IPS-18c (cell line): ENCODE data around the gene MDP1.
"Not testable (repeated sequence)": the region's sequence is repeated elsewhere in the genome, so short reads cannot be mapped to it uniquely, and the experiment has no call there.

ENCODE experiments used
- H3K4me3 ChIP-seq: 2 replicates; pipeline ENCODE4 v1.7.0; 2013; ENCODE audit warnings: low read depth, mild to moderate bottlenecking, low read length, moderate library complexity; ENCODE audit not compliant: insufficient read depth
- H3K9me3 ChIP-seq: one replicate; pipeline ENCODE4 v1.6.1; 2013; ENCODE audit warnings: mild to moderate bottlenecking, low read length, moderate library complexity; ENCODE audit not compliant: control insufficient read depth, insufficient read depth

The MDP1 gene

DNA sequence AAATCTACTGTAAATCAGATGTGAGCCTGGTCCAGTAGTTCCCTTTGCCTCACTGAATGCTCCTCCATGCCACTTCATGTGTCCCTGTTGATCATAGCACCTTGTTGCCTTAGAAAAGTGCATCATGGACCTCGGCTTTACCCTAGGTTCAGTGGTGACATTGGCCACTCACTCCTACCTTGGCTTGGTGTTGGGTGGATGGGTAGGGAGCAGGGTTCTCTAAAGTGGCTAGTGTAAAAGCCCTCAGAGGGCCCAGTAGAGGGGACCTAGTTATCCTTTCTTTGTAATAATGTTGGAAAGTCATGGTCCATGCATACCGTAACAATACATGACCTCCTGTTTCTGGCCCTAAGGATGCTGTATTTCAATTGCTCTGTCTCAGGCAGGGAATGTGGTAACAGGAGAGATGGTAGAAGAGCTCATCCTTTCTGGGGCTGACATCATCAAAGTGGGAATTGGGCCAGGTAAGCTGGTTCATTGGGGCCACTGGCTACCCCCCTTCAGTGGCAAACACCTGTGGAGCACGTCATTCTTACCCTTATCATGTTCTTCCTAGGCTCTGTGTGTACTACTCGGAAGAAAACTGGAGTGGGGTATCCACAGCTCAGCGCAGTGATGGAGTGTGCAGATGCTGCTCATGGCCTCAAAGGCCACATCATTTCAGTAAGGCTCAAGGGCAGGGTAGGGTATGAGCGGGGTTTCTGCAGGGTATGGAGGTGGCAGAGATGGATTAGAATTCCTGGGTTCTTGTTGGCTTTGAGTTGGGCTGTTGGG is 21.0 kb upstream of the MDP1 start:
- no peak overlapping the region for H3K4me3 ChIP-seq
- H3K9me3 ChIP-seq: no peaks in the 10 kb centered on the region

DNA sequence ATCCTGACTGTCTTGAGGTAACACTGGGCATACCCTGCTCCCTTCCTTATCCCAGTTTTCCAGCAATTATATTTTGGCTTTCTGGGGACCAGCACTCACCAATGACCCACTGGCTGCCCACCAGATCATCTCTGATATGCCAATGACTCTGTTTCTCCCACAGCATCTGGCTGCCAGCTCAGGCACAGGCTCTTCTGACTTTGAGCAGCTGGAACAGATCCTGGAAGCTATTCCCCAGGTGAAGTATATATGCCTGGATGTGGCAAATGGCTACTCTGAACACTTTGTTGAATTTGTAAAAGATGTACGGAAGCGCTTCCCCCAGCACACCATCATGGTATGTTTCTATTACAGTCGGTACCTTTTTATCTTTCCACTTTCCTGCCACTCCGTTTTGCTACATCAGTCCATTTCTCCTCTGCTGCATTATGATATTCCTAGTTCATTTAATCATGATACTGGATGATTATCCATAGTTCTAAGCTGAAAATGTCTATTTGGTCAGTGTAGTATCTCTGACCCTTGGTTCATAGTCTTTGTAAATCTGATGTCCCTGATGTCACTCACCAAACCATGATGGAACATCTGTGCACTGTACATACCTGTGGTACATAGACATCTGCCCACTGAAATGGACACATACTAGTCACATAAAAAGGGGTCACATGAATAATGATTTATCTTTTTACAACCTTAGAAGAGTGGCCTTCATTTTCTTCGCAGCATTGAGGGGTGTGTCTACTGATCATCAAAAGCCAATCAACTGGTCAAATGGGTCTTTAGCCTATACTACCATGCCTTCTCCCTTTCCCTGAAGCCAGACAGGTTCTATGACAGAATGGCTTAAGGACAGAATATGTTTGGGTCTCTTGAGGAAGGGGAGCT is 20.2 kb upstream of the MDP1 start:
- Histone ChIP-seq H3K4me3 (no peak overlapping the region), H3K9me3 (no peaks in the 10 kb centered on the region)

DNA sequence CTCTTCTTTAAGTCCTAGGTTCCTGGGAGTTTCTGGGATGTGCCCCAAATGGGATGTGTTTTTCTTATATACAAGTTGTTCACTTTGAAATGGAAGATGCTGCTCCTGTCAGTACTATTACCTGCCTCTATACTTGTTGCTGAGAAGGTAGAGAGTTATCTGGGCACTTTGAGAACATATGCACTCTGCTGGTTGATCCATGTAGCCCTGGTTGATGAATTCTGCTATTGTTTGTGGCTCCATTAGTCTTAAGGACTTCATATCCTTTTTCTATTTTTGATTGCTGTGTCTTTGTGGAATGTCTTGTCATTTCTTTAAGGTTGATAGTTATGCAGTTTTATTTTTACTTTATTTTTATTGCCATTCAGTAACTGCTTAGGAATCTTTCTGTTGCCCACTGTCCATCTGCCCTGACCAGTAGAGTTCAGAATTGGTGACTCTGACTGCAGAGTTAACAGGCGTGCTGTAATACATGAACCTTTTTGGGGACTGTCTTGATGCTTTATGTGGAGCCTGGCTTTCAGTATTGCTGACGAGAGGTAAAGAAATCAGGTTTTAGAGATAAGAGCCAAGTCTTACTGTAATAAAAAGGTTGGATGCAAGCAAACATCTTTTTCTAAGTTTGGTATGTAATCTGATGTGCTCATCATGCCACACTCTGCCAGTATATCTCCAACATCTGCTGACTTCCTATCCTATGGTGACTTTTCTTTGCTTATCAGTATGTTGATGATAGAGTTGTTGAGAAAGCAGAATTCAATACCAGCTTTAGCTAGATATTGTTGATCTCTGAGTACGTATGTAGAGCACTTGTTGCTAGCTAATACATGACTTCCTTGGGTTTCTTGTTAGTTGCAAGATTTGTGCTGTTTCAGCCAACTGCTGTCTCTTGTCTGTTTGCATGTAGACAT is 18.5 kb upstream of the MDP1 start:
- Histone ChIP-seq H3K9me3 (no peaks in the 10 kb centered on the region), H3K4me3 (no peak overlapping the region)

GRCh38 chr14:24233538-24233866 is 17.6 kb upstream of the MDP1 start:
- H3K4me3 ChIP-seq: peak overlapping the region; percentile 97

GRCh38 chr14:24232645-24233537 is 17.0 kb upstream of the MDP1 start, which contains the start of gene GMPR2:
Gene GMPR2, plus strand, starts transcription at chr14:24232929. Its CDS starts 325 bp downstream, at chr14:24233254.
- Histone ChIP-seq H3K4me3 (peak within 1 kb of the TSS; percentile 97), H3K9me3 (no peaks in the 10 kb centered on the region)

More at GRCh38 chr14:24233538-24233866, 17.6 kb upstream of the MDP1 start:
- no peaks in the 10 kb centered on the region for H3K9me3 ChIP-seq

DNA sequence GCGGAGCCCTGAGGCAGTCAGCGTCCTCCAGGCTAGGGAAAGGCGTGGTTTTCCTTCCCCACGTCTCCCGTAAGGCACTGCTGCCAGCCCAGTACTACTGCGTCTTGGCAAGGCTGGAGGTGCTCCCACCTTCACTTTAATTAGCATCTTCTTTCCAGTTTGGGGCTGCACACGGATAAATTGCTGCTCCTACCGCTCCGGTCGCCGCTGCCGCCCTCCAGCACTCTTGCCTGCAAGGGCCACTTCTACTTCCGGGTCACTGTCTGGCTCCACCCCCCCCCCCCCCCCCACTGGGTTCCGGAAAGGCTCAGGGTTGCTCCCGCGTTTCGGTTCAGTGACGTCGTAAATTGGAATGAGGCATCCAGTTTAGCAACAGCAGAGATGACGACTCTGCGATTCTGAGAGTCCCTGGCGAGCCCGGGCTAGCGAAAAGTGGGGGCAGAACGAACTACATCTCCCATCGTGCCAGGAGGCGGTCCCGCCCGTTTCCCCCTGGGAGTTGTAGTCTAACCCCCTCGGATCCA is 16.3 kb upstream of the MDP1 start, which contains the start of gene NEDD8:
Gene NEDD8 (minus strand): TSS at position 247 of the 524 bp plus-strand sequence. CDS start 100 bp downstream, at position 147.
- Histone ChIP-seq H3K4me3 (peak within 1 kb of the TSS; percentile 97), H3K9me3 (no peaks in the 10 kb centered on the region)

DNA sequence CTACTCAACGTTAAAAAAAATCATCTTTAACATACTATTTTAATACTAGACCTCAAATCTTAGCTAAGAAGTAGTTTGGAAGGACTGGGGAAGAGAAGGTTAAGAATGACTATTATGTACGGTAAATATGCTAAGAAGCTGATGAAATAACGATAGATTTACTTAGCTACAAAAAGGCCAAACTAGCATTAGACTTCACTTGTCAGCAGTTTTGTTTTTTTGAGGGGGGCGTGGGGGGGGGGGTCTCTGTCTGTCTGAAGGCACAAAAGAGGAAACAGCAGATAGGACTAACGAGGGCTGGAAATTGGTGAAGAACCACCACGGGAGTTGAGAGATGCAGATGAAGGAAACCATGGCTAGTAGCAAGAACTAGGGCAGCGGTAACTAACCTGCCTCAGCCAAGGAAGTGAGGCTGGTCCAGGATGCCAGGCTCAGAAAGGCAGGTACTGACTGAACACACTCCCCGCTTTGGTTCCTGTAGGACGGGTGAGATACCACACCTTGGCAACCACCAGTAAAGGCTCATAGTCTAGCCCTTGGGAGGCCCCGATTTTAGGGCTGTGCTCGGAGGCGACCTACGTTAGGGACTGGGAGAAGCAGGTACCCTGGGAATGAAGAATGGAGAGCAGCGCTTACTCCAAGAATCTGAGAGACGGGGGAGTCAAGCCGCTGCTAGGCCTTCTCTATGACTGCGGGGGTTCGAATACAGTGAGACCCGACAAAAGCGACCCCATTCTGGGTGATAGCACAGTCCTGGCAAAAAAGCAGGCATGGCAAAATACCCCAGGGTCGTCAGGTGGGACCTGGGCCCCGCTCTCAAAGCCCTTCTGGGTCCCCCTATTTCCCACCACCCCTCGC is 15.6 kb upstream of the MDP1 start:
- no peaks in the 10 kb centered on the region for H3K9me3 ChIP-seq
- H3K4me3 ChIP-seq: peak overlapping the region; percentile 97

GRCh38 chr14:24228902-24229301 is 13.0 kb upstream of the MDP1 start:
- Histone ChIP-seq H3K9me3 (no peaks in the 10 kb centered on the region), H3K4me3 (no peak overlapping the region)

- Histone ChIP-seq H3K9me3 (no peaks in the 10 kb centered on the region), H3K4me3 (no peak overlapping the region)
Observed at GRCh38 chr14:24226473-24226872, 10.6 kb upstream of the MDP1 start.

- Histone ChIP-seq H3K9me3 (no peaks in the 10 kb centered on the region), H3K4me3 (no peak overlapping the region)
Observed at GRCh38 chr14:24224618-24225071, 8.8 kb upstream of the MDP1 start.

GRCh38 chr14:24222987-24223386 is 7.1 kb upstream of the MDP1 start:
- H3K4me3 ChIP-seq, H3K9me3 ChIP-seq: not testable (repeated sequence)

DNA sequence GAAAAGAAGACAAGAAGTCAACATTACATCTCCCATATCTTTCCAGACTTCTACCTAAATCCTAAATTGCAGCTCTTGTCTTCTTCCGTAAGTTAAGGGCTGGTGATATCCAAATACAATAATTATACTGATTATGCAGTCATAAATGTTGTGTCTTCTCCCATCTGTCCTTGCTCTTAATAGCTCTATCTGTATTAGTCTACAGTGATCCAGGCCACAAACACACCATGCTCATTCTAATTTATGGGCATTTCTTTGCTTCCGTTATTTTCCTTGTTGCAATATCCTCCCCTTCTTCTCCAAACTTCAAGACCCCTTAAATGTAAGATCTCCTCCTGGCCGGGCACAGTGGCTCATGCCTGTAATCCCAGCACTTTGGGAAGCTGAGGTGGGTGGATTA is 3.7 kb upstream of the MDP1 start:
- Histone ChIP-seq H3K9me3 (no peaks in the 10 kb centered on the region), H3K4me3 (no peak overlapping the region)

- no peak overlapping the region for H3K4me3 ChIP-seq
- H3K9me3 ChIP-seq: no peaks in the 10 kb centered on the region
Observed at GRCh38 chr14:24219080-24219479, 3.2 kb upstream of the MDP1 start.

DNA sequence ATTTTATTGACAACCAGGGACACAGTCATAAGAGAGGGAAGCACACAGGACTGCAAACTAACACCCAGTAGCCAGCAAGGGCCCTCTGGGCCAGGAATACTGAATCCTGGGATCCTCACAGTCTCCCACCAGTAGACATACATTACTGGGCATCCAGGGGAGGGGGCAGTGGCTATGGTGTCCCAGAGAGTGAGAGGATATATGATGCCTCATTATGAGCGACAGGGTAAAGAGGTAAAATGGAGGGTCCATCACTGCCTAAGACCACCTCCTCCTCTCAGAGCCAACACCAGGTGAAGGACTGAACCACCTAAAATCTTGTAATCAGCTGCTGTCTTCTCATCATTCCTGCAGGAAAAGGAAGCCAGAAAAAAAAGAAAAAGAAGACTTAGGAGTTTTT is 1.0 kb upstream of the MDP1 start:
- not testable (repeated sequence) for H3K4me3 ChIP-seq, H3K9me3 ChIP-seq

DNA sequence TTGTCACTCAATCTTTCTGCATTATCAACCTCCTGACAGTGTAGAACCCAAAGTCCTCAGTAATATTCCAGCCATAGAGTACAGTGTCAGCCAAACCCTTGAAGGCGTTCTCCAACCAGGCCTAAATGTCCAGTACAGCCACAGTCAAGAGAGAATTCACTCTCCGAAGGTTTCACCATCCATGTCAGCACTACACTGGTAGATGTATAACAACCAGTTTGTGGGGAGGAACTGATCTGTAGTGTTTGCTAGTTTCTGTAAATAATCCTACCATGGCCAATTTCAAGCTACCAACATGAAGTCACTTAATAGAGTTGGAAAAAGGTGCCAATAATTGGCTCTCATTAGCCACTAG is 456 bp upstream of the MDP1 start:
- no peaks in the 10 kb centered on the region for H3K9me3 ChIP-seq
- H3K4me3 ChIP-seq: no peak overlapping the region
